MM.1S (cell line): ENCODE data around the gene FXR1.

Source experiments
- CTCF ChIP-seq: fragments of 300-600 bp; sonication (generic); IDR thresholded peaks from 2 replicates; pipeline ENCODE4 v1.5.1; 2016; ENCODE audit warnings: antibody characterized with exemption, low read length, mixed read lengths
- EZH2 ChIP-seq: fragments of 300-600 bp; sonication (generic); optimal IDR thresholded peaks from 2 replicates; pipeline ENCODE3; 2017; ENCODE audit warnings: low read depth, mild to moderate bottlenecking, antibody characterized with exemption, low read length, mixed read lengths
- EZH2phosphoT487 ChIP-seq: fragments of 300-600 bp; sonication (generic); IDR thresholded peaks from 2 replicates; pipeline ENCODE4 v1.6.1; 2018; ENCODE audit warnings: antibody characterized with exemption, low read length

GRCh38 chr3:180947761-180948390 lies 35.4 kb downstream of the FXR1 start:
- TF ChIP-seq EZH2 (no peak), CTCF (no peak), EZH2phosphoT487 (no peak)
